PC-9 (cell line): ENCODE data around the gene TBCK. TPM values are rescaled to one million over a fixed set of nuclear protein-coding genes. Genes with fewer than 3 reads are reported as not detected.
A peak's percentile ranks its signal among the peaks of the same experiment; 100 is the strongest.

Source experiments
- BruUV-seq: library from RNA; stranded (reverse); fragments of 400-500 nt; replicated peaks from 2 replicates; lab custom pipeline; 2021; lab: Mats Ljungman, UMichigan
- CTCF ChIA-PET: fragments of 300-600 bp; sonication (Branson Sonifier 250); formaldehyde crosslinking; loops from one replicate; lab custom pipeline; 2022; ENCODE audit warnings: antibody characterized with exemption; lab: Charles Lee
- POLR2A ChIA-PET: fragments of 300-600 bp; sonication (Branson Sonifier 250); formaldehyde crosslinking; loops from one replicate; lab custom pipeline; 2022; ENCODE audit warnings: antibody characterized with exemption; ENCODE audit not compliant: unreplicated experiment; lab: Charles Lee
- DNase-seq, 2 experiments: peaks; one replicate each; pipeline versions ENCODE4 v3.0.0 to v3.0.0-alpha.2; 2015 to 2022; ENCODE audit warnings: mixed read lengths in 1 of 2
- H2AFZ ChIP-seq: fragments of 200-600 bp; sonication (generic); 2 replicates; pipeline ENCODE4 v1.8.1; 2017; ENCODE audit warnings: antibody characterized with exemption
- H3F3A ChIP-seq: fragments of 200-600 bp; sonication (generic); 2 replicates; pipeline ENCODE4 v1.8.1; 2017; ENCODE audit warnings: antibody characterized with exemption, mild to moderate bottlenecking, low read depth; ENCODE audit not compliant: insufficient read depth
- H3K27ac ChIP-seq: fragments of 200-600 bp; sonication (generic); 2 replicates; pipeline ENCODE4 v1.6.1; 2016; ENCODE audit warnings: mixed run types
- H3K27me3 ChIP-seq: fragments of 200-600 bp; sonication (generic); 2 replicates; pipeline ENCODE4 v1.6.1; 2016; ENCODE audit warnings: low read depth, mixed run types; ENCODE audit not compliant: insufficient read depth
- H3K36me3 ChIP-seq: fragments of 200-600 bp; sonication (generic); 2 replicates; pipeline ENCODE4 v1.6.1; 2016; ENCODE audit warnings: low read depth, mixed run types
- H3K4me1 ChIP-seq: fragments of 200-600 bp; sonication (generic); replicated peaks from 2 replicates; pipeline ENCODE4 v1.6.1; 2016; ENCODE audit warnings: mixed run types; ENCODE audit not compliant: insufficient read depth
- H3K4me2 ChIP-seq: fragments of 200-600 bp; sonication (generic); 2 replicates; pipeline ENCODE4 v1.6.1; 2017; ENCODE audit warnings: mixed run types
- H3K4me3 ChIP-seq: fragments of 200-600 bp; sonication (generic); 2 replicates; pipeline ENCODE4 v1.6.1; 2016; ENCODE audit warnings: mixed run types
- H3K79me2 ChIP-seq: fragments of 200-600 bp; sonication (generic); 2 replicates; pipeline ENCODE4 v1.6.1; 2017; ENCODE audit warnings: low read depth, mixed run types
- H3K9me2 ChIP-seq: fragments of 200-600 bp; sonication (generic); 2 replicates; pipeline ENCODE4 v1.8.1; 2017; ENCODE audit warnings: mild to moderate bottlenecking; ENCODE audit not compliant: insufficient read depth
- H3K9me3 ChIP-seq: fragments of 200-600 bp; sonication (generic); 2 replicates; pipeline ENCODE4 v1.8.1; 2016; ENCODE audit warnings: low read depth; ENCODE audit not compliant: insufficient read depth
- H4K20me1 ChIP-seq: fragments of 200-600 bp; sonication (generic); 2 replicates; pipeline ENCODE4 v1.8.1; 2017; ENCODE audit not compliant: insufficient read depth
- CTCF ChIP-seq: fragments of 200-600 bp; sonication (generic); conservative IDR thresholded peaks from 2 replicates; pipeline ENCODE4 v1.6.1; 2017; ENCODE audit warnings: mixed run types, antibody characterized with exemption, mild to moderate bottlenecking, moderate library complexity
- EZH2 ChIP-seq: fragments of 200-600 bp; sonication (generic); IDR thresholded peaks from 2 replicates; pipeline ENCODE4 v1.8.0; 2017; ENCODE audit warnings: antibody characterized with exemption, low read depth
- intact Hi-C: fragments of 100-400 bp; cut with micrococcal nuclease; formaldehyde crosslinking; loops from one replicate; pipeline ENCODE4 v1.10.0; 2022; ENCODE audit not compliant: unreplicated experiment
- total RNA-seq: library from RNA; stranded (reverse); gene quantifications from 2 replicates; pipeline ENCODE4 v1.2.3, GENCODE V29; 2021

TBCK gene
- total RNA-seq, 1 experiment from 2014 or later = 18.7 TPM

GRCh38 chr4:106246441-106246840 lies 69.6 kb downstream of the TBCK start:
- intact Hi-C loops = no loop called here
- H3K36me3 ChIP-seq = no peaks in the 10 kb centered on the region
- no peaks in the 10 kb centered on the region for H3K4me1 ChIP-seq
- no peaks in the 10 kb centered on the region for H3K9me3 ChIP-seq
- no peak for TF ChIP-seq EZH2
- TF ChIP-seq CTCF = no peak
- ChIA-PET CTCF (no interaction called here), POLR2A (no interaction called here)
- no peak overlapping the region for H2AFZ ChIP-seq
- H3K4me2 ChIP-seq = no peak overlapping the region
- DNase-seq = no peak
- H4K20me1 ChIP-seq = no peaks in the 10 kb centered on the region
- H3K79me2 ChIP-seq = no peaks in the 10 kb centered on the region
- no peak overlapping the region for H3K27ac ChIP-seq
- H3F3A ChIP-seq = no peaks in the 10 kb centered on the region
- no TSS peak for BruUV-seq
- no peaks in the 10 kb centered on the region for H3K27me3 ChIP-seq
- H3K4me3 ChIP-seq = no peak overlapping the region
- no peaks in the 10 kb centered on the region for H3K9me2 ChIP-seq

- no peaks in the 10 kb centered on the region for H3F3A ChIP-seq
- intact Hi-C loops = no loop called here
- H3K4me3 ChIP-seq = no peak overlapping the region
- 0 out of 2 replicates have a peak overlapping the region, but pooled peaks have one; percentile 7 for H3K4me2 ChIP-seq
- no peaks in the 10 kb centered on the region for H3K9me2 ChIP-seq
- H3K27ac ChIP-seq = peak overlapping the region; percentile 23; the same call in 1 of the 2 replicates
- no peaks in the 10 kb centered on the region for H3K9me3 ChIP-seq
- H3K4me1 ChIP-seq = no peaks in the 10 kb centered on the region
- H4K20me1 ChIP-seq = no peaks in the 10 kb centered on the region
- no peak overlapping the region for H2AFZ ChIP-seq
- ChIA-PET POLR2A (interaction anchor here (0.5 kb wide), 1 partner anchor 835 kb away, joined by 3 read pairs; no protein-coding TSS in a partner anchor), CTCF (no interaction called here)
- H3K79me2 ChIP-seq = no peaks in the 10 kb centered on the region
- DNase-seq = peak; percentile 7 to 59
- H3K36me3 ChIP-seq = no peaks in the 10 kb centered on the region
- BruUV-seq = no TSS peak
- no peak for TF ChIP-seq CTCF
- H3K27me3 ChIP-seq = no peaks in the 10 kb centered on the region
These were observed 70.8 kb downstream of the TBCK start for GRCh38 chr4:106245176-106245575.

- Histone ChIP-seq H3K4me1 (no peaks in the 10 kb centered on the region), H3K9me2 (no peaks in the 10 kb centered on the region), H3K36me3 (no peaks in the 10 kb centered on the region), H3K27me3 (no peaks in the 10 kb centered on the region), H4K20me1 (no peaks in the 10 kb centered on the region), H3F3A (no peaks in the 10 kb centered on the region), H3K4me2 (no peak overlapping the region), H3K27ac (no peak overlapping the region), H3K4me3 (no peak overlapping the region), H3K9me3 (no peaks in the 10 kb centered on the region), H3K79me2 (no peaks in the 10 kb centered on the region), H2AFZ (no peak overlapping the region)
- ChIA-PET CTCF (no interaction called here), POLR2A (no interaction called here)
- no TSS peak for BruUV-seq
- intact Hi-C loops = no loop called here
- TF ChIP-seq CTCF (no peak), EZH2 (no peak)
- DNase-seq = no peak
These were observed 75.3 kb downstream of the TBCK start for GRCh38 chr4:106240699-106241098.
